Endodermal cell (in vitro differentiated cells): ENCODE results near the gene RFESD. TPM values are rescaled to one million over a fixed set of nuclear protein-coding genes. Genes with fewer than 3 reads are reported as not detected.

Experiments
- DNase-seq: peaks from one replicate; pipeline ENCODE4 v3.0.0-alpha.2; 2017
- H3K27ac ChIP-seq: 2 replicates; pipeline ENCODE4 v1.5.1; 2013; ENCODE audit warnings: mild to moderate bottlenecking, low read depth, low read length, moderate library complexity
- H3K27me3 ChIP-seq: 2 replicates; pipeline ENCODE4 v1.6.1; 2013; ENCODE audit warnings: mild to moderate bottlenecking, low read length, moderate library complexity; ENCODE audit not compliant: insufficient read depth, control insufficient read depth, poor library complexity, severe bottlenecking
- H3K36me3 ChIP-seq: 2 replicates; pipeline ENCODE4 v1.7.0; 2013; ENCODE audit warnings: mild to moderate bottlenecking, low read length, moderate library complexity; ENCODE audit not compliant: control insufficient read depth, insufficient read depth
- H3K4me1 ChIP-seq: one replicate; pipeline ENCODE4 v1.7.0; 2013; ENCODE audit warnings: low read length; ENCODE audit not compliant: control insufficient read depth, insufficient read depth
- H3K4me3 ChIP-seq: 2 replicates; pipeline ENCODE4 v1.5.1; 2013; ENCODE audit warnings: mild to moderate bottlenecking, low read length, moderate library complexity
- H3K9ac ChIP-seq: 2 replicates; pipeline ENCODE4 v1.6.1; 2013; ENCODE audit warnings: mild to moderate bottlenecking, low read length, moderate library complexity; ENCODE audit not compliant: poor library complexity, severe bottlenecking; ENCODE audit errors: extremely low read depth
- H3K9me3 ChIP-seq: 2 replicates; pipeline ENCODE4 v1.6.1; 2013; ENCODE audit warnings: mild to moderate bottlenecking, low read length, moderate library complexity; ENCODE audit not compliant: control insufficient read depth
- H3K27ac Mint-ChIP-seq: 2 replicates; pipeline ENCODE4 v1.8.0; 2020; ENCODE audit warnings: mixed read lengths
- H3K27me3 Mint-ChIP-seq: 2 replicates; pipeline ENCODE4 v1.8.0; 2021; ENCODE audit warnings: mild to moderate bottlenecking, mixed read lengths; ENCODE audit not compliant: insufficient read depth
- H3K36me3 Mint-ChIP-seq: 2 replicates; pipeline ENCODE4 v1.8.0; 2020; ENCODE audit warnings: low read depth, mixed read lengths
- H3K4me1 Mint-ChIP-seq: 2 replicates; pipeline ENCODE4 v1.8.0; 2020; ENCODE audit warnings: mixed read lengths
- H3K4me3 Mint-ChIP-seq: 2 replicates; pipeline ENCODE4 v1.8.0; 2020; ENCODE audit warnings: mild to moderate bottlenecking, moderate library complexity, mixed read lengths
- H3K9me3 Mint-ChIP-seq: 2 replicates; pipeline ENCODE4 v1.8.0; 2020; ENCODE audit warnings: mild to moderate bottlenecking, mixed read lengths
- WGBS, 2 experiments: methylation state at CpG; one replicate each; pipeline versions ENCODE4 v1.1.5 to v1.1.7; 2013; ENCODE audit warnings: missing lambda C conversion rate in 2 of 2, mixed read lengths in 1 of 2; ENCODE audit not compliant: insufficient coverage in 1 of 2, insufficient read length in 1 of 2; 5-methylcytosine and 5-hydroxymethylcytosine counted together
- total RNA-seq, 2 donors: library from RNA; stranded (reverse); fragmentation: NEBNext Ultra II Directional in 1 of 2; extraction: Animal tissue kit (Norgen Biotek cat#: 25700) in 1 of 2; gene quantifications; 2 replicates in 1 of 2; 3 replicates in 1 of 2; pipeline ENCODE4 v1.2.1, GENCODE V29; 2021
- TF ChIP-seq, protein P1 (sequence below): fragments of 200-600 bp; sonication (generic); conservative IDR thresholded peaks from 2 replicates; pipeline ENCODE4 v1.5.0; 2021; ENCODE audit warnings: antibody characterized with exemption, mild to moderate bottlenecking

RFESD gene
- total RNA-seq, 2 donors from 2014 or later: 7.1 to 13.7 TPM

DNA sequence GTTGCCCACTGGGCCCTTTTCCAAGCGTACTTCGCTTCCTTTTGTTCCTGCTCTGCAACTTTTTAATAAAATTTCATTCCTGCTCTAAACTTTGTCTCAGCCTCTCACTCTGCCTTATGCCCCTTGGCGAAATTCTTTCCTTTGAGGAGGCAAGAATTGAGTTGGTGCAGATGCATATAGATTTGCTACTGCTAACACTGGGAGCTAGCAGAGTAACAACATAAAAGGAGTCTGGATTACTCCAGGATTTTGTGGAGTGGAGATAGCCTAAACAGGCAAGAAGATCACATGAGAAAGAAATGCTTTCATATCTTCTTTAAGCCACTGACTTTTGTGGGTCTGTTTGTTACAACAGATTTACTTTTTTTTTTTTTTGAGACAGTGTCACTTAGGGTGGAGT, 12.9 kb upstream of the RFESD start:
- H3K4me1 ChIP-seq: peaks cover 4% of the 10 kb centered on the region
- WGBS, 2 experiments: 96 to 100% methylated on average over 2 to 3 of the region's 3 CpGs
- no peak overlapping the region for H3K4me3 Mint-ChIP-seq
- no peak overlapping the region for H3K27ac ChIP-seq
- peaks cover 11% of the 10 kb centered on the region for H3K4me1 Mint-ChIP-seq
- DNase-seq: no peak
- peaks cover 9% of the 10 kb centered on the region for H3K9me3 ChIP-seq
- H3K36me3 ChIP-seq: no peaks in the 10 kb centered on the region
- H3K27ac Mint-ChIP-seq: no peak overlapping the region
- H3K4me3 ChIP-seq: no peak overlapping the region
- no peaks in the 10 kb centered on the region for H3K27me3 Mint-ChIP-seq
- TF ChIP-seq, protein P1, sequence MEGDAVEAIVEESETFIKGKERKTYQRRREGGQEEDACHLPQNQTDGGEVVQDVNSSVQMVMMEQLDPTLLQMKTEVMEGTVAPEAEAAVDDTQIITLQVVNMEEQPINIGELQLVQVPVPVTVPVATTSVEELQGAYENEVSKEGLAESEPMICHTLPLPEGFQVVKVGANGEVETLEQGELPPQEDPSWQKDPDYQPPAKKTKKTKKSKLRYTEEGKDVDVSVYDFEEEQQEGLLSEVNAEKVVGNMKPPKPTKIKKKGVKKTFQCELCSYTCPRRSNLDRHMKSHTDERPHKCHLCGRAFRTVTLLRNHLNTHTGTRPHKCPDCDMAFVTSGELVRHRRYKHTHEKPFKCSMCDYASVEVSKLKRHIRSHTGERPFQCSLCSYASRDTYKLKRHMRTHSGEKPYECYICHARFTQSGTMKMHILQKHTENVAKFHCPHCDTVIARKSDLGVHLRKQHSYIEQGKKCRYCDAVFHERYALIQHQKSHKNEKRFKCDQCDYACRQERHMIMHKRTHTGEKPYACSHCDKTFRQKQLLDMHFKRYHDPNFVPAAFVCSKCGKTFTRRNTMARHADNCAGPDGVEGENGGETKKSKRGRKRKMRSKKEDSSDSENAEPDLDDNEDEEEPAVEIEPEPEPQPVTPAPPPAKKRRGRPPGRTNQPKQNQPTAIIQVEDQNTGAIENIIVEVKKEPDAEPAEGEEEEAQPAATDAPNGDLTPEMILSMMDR: no peak
- H3K9ac ChIP-seq: no peak overlapping the region
- H3K27me3 ChIP-seq: no peaks in the 10 kb centered on the region
- no peaks in the 10 kb centered on the region for H3K36me3 Mint-ChIP-seq
- peaks cover 13% of the 10 kb centered on the region for H3K9me3 Mint-ChIP-seq

DNA sequence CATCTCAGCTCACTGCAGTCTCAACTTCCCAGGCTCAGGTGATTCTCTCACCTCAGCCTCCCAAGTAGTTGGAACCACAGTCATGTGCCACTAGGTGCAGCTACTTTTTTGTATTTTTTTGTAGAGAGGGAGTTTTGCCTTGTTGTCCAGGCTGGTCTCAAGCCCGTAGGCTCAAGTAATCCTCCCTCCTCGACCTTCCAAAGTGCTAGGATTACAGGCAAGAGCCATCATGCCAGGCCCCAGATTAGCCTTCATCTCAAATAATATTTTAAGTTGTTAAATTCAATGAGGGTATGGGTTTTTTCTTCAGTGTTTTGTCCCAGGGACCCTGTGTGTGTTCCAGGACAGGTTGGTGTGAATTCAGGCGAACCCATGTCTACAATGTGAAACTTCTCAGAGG, 12.5 kb upstream of the RFESD start:
- peaks cover 9% of the 10 kb centered on the region for H3K9me3 Mint-ChIP-seq
- Histone ChIP-seq H3K9me3 (peaks cover 5% of the 10 kb centered on the region), H3K27ac (no peak overlapping the region), H3K4me3 (no peak overlapping the region), H3K9ac (no peak overlapping the region), H3K4me1 (peaks cover 4% of the 10 kb centered on the region), H3K27me3 (no peaks in the 10 kb centered on the region), H3K36me3 (no peaks in the 10 kb centered on the region)
- H3K27me3 Mint-ChIP-seq: no peaks in the 10 kb centered on the region
- no peak overlapping the region for H3K27ac Mint-ChIP-seq
- peaks cover 11% of the 10 kb centered on the region for H3K4me1 Mint-ChIP-seq
- no peaks in the 10 kb centered on the region for H3K36me3 Mint-ChIP-seq
- WGBS, 2 experiments: 91% methylated on average over 3 of the region's 3 CpGs; no CpG with 5 or more reads in 1 of the 2 experiments
- TF ChIP-seq, protein P1: no peak
- H3K4me3 Mint-ChIP-seq: no peak overlapping the region
- no peak for DNase-seq

DNA sequence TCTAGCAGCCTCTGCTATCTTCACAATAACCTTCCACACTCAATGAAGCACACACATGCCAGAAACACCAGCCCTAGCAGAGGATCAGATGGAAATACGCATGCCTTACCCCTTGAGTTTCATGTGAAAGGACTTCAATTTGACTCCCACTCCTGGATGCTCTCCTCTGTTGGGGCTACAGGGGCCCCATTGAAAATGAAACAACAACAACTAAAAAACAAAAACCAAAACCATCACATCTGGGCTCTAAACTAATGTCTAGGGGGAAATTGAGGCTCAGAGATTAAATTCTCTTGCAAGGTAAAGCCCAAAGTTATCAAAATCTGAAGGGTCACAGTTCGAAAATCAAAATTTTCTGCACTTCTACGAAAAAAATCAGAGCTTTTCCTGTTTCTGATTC, 7.9 kb upstream of the RFESD start:
- TF ChIP-seq, protein P1: no peak
- H3K4me1 Mint-ChIP-seq: peaks cover 2% of the 10 kb centered on the region
- H3K9ac ChIP-seq: no peak overlapping the region
- no peaks in the 10 kb centered on the region for H3K36me3 ChIP-seq
- H3K27me3 Mint-ChIP-seq: no peaks in the 10 kb centered on the region
- H3K27ac ChIP-seq: no peak overlapping the region
- H3K4me1 ChIP-seq: no peaks in the 10 kb centered on the region
- no peak for DNase-seq
- WGBS, 2 experiments: 86 to 88% methylated on average over 2 to 3 of the region's 3 CpGs
- no peaks in the 10 kb centered on the region for H3K9me3 Mint-ChIP-seq
- peaks cover 6% of the 10 kb centered on the region for H3K9me3 ChIP-seq
- no peaks in the 10 kb centered on the region for H3K36me3 Mint-ChIP-seq
- no peak overlapping the region for H3K4me3 Mint-ChIP-seq
- no peak overlapping the region for H3K27ac Mint-ChIP-seq
- no peak overlapping the region for H3K4me3 ChIP-seq
- H3K27me3 ChIP-seq: no peaks in the 10 kb centered on the region
